GM18498 (cell line): ENCODE measurements around the gene PPP1R37.

Source experiments
- ATAC-seq: cut with Tn5 transposase; IDR thresholded peaks from one replicate; pipeline ENCODE4 v1.9.1; 2021; ENCODE audit warnings: mild to moderate bottlenecking, moderate library complexity; ENCODE audit not compliant: unreplicated experiment

Gene PPP1R37

DNA sequence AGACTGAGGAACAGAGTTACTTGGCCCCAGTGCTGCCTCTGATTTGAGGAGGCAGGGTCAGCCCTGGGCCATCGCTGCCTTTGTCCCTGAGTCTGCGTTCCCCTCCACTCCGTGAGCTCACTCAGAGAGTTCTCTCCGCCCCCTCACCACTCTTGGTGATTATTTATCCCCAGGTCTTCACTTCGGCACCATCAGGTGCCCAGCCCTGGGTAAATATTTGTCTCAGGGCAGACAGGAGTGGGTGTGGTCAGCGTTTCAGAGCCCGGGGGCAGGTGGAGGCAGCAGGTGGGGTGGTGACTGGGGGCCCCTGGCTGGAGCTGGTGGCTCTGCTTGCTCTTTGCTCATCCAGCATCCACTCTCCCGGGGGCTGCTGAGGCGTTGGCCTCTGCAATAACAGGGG lies 20.6 kb downstream of the PPP1R37 start:
- no peak for ATAC-seq

DNA sequence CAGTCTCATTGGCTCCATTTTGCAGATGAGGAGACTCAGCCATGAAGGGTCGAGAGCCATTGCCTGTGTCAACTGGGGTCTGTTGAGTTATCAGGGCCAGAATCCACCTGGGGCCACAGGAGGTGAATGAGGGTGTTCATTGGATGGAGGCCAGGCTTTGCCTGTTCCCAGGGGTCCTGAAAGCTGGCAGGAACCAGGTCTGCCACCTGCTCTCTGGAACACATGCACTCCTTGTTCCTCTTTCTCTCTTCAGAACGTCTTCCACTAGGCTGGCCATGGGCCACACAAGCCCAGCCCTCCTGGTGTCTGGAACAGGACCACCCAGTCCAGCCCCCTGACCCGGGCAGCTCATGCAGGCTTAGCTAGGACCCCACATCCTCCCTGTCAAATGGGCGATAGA lies 21.1 kb downstream of the PPP1R37 start:
- no peak for ATAC-seq

- no peak for ATAC-seq
These were observed 23.0 kb downstream of the PPP1R37 start for GRCh38 chr19:45115809-45116615.

- ATAC-seq = peak; percentile 38
These were observed 24.2 kb downstream of the PPP1R37 start for GRCh38 chr19:45117167-45117594.

- no peak for ATAC-seq
These were observed 24.7 kb downstream of the PPP1R37 start for GRCh38 chr19:45117671-45118070.

- no peak for ATAC-seq
These were observed 25.1 kb downstream of the PPP1R37 start for GRCh38 chr19:45118106-45118505.

DNA sequence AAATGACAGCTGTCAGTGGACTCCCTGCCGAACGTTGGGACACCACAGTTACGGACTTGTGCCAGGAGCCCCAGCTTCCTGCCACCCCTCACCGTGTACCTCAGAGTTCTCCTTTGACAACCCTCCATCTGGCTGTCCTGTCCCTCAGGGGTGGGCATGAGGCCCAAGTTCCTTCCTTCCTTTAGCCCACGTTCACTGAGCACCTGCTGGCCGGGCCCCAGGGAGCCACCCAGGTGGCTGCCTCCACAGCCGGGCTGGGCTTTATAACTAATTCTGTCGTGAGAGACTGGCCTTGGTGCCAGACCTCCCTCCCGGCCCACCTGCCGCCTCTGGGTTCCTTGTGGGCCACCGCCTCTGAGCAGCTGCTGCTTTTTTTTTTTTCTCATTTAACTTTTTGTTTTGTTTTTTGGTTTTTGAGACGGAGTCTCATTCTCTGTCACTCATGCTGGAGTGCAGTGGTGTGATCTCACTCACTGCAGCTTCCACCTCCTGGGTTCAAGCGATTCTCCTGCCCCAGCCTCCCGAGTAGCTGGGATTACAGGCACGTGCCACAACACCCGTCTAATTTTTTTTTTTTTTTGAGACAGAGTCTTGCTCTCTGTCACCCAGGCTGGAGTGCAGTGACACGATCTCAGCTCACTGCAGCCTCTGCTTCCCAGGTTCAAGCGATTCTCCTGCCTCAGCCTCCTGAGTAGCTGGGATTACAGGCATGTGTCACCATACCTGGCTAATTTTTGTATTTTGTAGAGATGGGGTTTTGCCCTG lies 25.8 kb downstream of the PPP1R37 start:
- peak; percentile 53 for ATAC-seq

- no peak for ATAC-seq
These were observed 26.6 kb downstream of the PPP1R37 start for GRCh38 chr19:45119582-45119981.

- ATAC-seq = no peak
These were observed 28.9 kb downstream of the PPP1R37 start for GRCh38 chr19:45121827-45122345.

DNA sequence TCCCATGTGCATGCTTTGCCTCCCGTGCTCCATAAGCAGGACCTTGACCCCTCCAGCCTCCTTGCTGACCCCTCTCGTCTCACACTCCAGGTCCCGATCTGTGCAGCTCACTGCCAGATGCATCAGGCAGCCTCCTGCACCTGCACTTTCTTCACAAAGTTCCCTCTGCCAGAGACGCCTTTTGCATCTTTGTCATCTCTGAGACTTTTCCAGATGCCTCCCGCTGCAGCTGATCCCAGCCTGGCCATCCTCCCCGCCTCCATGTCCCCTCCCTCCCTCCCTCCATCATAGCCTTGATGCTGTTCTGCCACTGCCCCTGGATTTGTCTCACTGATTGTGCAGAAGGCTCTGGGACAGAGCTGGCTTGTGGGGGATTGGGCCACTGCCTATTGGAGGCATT lies 29.9 kb downstream of the PPP1R37 start:
- ATAC-seq = no peak

GRCh38 chr19:45123440-45123850 lies 30.5 kb downstream of the PPP1R37 start:
- no peak for ATAC-seq

- ATAC-seq = no peak
These were observed 31.0 kb downstream of the PPP1R37 start for GRCh38 chr19:45124021-45124420.

GRCh38 chr19:45125360-45125759 lies 32.4 kb downstream of the PPP1R37 start:
- ATAC-seq = no peak

DNA sequence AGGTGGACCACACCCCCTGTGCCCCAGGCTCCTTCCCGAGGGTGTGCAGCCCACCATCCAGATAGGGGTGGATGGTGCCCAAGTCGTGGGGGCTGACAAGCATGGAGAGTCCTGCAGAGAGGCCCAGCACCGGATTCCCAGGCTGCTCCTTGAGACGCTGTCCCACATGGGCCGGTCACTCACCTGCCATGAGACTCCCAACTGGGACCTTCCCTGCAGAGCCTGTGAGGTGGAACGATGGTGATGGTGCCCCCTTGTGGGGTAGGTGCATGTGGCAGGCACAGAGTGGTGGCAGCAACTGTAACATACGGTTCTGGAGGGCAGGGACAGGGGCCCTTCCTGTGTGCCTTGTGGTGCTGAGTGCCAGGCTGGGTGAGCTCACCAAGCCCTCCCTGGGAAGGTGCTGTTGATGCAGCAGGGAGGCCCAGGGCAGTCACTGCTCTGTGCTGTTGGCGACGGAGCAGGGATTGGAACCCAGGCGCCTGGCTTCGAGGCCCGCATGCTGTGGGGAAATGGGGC lies 33.1 kb downstream of the PPP1R37 start:
- no peak for ATAC-seq

GRCh38 chr19:45126654-45127053 lies 33.7 kb downstream of the PPP1R37 start:
- no peak for ATAC-seq

DNA sequence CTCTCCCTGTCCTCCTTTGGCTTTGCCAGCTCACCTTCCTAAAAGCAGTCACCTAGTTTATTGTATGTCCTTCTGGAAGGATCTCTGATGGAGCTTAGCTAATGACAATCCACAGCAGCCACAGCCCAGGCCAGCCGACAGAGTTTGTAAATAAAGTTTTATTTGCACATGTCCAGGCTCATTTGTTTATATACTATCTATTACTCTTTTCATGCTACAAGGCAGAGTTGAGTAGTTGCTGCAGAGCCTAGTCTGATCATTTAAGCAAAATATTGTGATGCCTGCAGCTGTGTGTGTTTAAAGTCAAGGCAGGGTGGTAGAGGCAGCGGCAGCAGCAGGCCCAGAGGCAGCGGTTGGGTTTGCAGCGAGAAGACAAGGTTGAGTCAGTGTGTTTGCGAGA lies 35.2 kb downstream of the PPP1R37 start:
- ATAC-seq = no peak

DNA sequence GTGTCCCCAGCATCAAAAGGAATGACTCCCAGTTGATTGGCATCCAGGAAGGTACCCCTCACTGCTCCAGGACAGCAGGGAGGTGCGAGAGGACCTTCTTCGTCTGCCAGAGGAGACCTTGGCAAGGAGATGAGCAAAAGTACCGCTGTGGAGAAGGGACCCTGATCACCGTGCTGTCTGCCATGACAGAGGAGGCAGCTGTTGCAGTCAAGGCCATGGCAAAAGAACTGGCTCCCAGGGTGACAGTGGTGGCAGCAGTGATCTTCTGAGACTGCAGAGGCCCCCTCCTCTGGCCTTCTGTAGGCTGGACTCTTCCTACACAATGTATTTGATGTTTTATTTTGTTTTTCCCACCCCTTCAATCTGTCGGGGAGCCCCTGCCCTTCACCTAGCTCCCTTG lies 35.8 kb downstream of the PPP1R37 start:
- no peak for ATAC-seq

GRCh38 chr19:45130236-45130635 lies 37.3 kb downstream of the PPP1R37 start:
- ATAC-seq = no peak

DNA sequence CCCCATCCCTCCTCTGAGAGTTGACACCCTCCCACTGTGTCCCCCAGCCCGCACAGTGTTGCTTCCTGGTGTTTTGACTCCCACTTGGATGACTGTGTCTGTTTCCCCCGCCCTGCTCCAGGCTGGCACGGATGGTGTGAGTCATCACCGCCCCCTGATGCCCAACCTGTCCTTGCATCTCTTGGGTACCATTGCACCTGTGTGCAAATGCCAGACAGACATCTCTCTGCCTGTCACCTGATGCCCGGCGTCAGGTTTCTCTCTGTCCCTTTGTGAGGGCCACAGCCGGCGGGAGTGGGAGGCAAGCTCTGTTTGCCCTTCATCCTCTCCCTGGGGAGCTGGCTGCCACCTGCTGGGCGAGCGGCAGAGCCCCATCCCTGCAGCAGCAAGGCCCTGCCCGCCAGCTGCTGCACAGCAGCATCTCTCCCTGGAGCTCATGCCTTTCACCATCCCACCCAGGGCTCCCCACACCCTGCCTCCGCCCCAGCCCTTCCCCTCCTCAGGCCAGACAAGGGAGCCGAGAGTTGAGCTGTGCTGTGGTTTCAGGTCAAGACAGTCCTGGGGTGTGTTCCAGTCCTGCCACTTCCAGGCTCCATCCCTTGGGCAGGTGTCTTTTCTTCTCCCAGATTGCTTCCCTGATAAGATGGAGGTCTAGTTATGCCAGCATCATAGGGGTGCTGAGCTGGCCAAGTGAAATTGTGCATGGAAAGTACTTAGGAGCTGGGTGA lies 38.1 kb downstream of the PPP1R37 start:
- no peak for ATAC-seq

DNA sequence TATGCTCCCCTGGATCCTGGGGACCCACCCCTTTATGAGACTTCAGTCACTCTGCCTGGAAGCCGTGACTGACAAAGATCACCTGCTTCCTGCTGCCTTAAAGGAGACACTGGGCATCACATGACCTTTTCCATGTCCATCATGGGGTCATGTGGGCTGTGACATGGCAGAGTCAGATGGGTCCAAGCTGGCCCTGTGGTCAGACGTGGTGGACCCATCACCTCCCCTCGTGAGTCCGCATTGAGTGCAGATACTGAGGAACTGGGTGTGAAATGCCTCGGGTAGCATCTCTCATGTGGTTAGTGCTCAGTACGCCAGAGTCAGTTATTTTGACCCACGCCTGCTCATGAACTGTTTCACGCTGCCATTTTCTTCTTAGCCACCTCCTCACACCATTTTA lies 40.7 kb downstream of the PPP1R37 start:
- ATAC-seq = no peak
